SU-DHL-6 (cell line): Measurements from ENCODE around the gene ARHGEF4.

ENCODE experiments used
- EZH2phosphoT487 ChIP-seq: fragments of 200-600 bp; sonication (generic), shearing (Covaris generic); conservative IDR thresholded peaks from 2 replicates; pipeline ENCODE4 v1.6.1; 2018; ENCODE audit warnings: mild to moderate bottlenecking, antibody characterized with exemption, low read length, moderate library complexity, mixed read lengths
- TF ChIP-seq, protein P1 (sequence below): fragments of 200-600 bp; sonication (generic); IDR thresholded peaks from one replicate; pipeline ENCODE4 v1.5.1; 2017; ENCODE audit warnings: antibody characterized with exemption, mild to moderate bottlenecking, low read length, moderate library complexity; ENCODE audit not compliant: insufficient read depth, poor library complexity, severe bottlenecking

DNA sequence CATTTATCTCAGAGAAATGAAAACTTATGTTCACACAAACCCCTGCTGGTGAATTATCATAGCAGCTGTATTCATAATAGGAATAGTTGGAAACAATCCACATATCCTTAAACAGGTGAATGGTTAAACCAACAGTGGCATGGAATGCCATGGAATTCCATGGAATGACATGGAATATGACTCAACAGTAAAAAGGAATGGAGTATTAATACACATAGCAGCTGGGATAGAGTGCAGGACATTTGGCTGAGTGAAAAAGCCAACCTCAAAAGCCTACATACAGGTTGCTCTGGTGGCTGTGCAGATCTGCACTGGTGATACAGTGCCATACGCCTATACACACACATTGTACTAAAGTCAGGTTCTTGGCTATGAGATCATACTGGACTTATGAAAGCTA is 187.0 kb downstream of the ARHGEF4 start:
- TF ChIP-seq, protein P1, sequence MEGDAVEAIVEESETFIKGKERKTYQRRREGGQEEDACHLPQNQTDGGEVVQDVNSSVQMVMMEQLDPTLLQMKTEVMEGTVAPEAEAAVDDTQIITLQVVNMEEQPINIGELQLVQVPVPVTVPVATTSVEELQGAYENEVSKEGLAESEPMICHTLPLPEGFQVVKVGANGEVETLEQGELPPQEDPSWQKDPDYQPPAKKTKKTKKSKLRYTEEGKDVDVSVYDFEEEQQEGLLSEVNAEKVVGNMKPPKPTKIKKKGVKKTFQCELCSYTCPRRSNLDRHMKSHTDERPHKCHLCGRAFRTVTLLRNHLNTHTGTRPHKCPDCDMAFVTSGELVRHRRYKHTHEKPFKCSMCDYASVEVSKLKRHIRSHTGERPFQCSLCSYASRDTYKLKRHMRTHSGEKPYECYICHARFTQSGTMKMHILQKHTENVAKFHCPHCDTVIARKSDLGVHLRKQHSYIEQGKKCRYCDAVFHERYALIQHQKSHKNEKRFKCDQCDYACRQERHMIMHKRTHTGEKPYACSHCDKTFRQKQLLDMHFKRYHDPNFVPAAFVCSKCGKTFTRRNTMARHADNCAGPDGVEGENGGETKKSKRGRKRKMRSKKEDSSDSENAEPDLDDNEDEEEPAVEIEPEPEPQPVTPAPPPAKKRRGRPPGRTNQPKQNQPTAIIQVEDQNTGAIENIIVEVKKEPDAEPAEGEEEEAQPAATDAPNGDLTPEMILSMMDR: no peak
- no peak for TF ChIP-seq EZH2phosphoT487
